Uterus (tissue), 2 donors: ENCODE results near the gene FCER1G.

Experiments used
- CTCF ChIP-seq, 4 experiments: fragments of 200-600 bp in 2 of 4; fragments of 450-650 bp in 2 of 4; sonication (generic) in 2 of 4; IDR thresholded peaks; one replicate each; pipeline ENCODE4 v1.5.1; 2016 to 2019; ENCODE audit warnings: antibody characterized with exemption in 4 of 4, mild to moderate bottlenecking in 2 of 4, moderate library complexity in 1 of 4
- POLR2A ChIP-seq, 2 donors: fragments of 450-650 bp; IDR thresholded peaks; one replicate each; pipeline ENCODE4 v1.6.1; 2016; ENCODE audit warnings: antibody characterized with exemption in 2 of 2, mild to moderate bottlenecking in 1 of 2, moderate library complexity in 1 of 2

GRCh38 chr1:161176468-161177111, 38.5 kb upstream of the FCER1G start:
- TF ChIP-seq CTCF (IDR thresholded peaks at IDR 0.05): no peak
- no peak for TF ChIP-seq POLR2A (IDR thresholded peaks at IDR 0.05)
